Heart right ventricle (tissue), 16 donors: ENCODE data around the gene IL1R2. TPM values are rescaled to one million over a fixed set of nuclear protein-coding genes. Genes with fewer than 3 reads are reported as not detected.

ENCODE experiments used
- ATAC-seq, 8 donors: fragments of 200-7000 bp; cut with Tn5 transposase; one replicate each; pipeline ENCODE4 v1.9.1; 2020; ENCODE audit warnings: mild to moderate bottlenecking in 8 of 8, moderate library complexity in 8 of 8, moderate number of reproducible peaks in 1 of 8
- DNase-seq, 2 donors: peaks; one replicate each; pipeline ENCODE4 v3.0.0-alpha.2; 2020
- H3K27ac ChIP-seq, 10 donors: fragments of 200-600 bp; sonication (generic) in 2 of 10; one replicate each; pipeline versions ENCODE4 v1.5.0 to v1.8.0; 2020 to 2022; ENCODE audit warnings: mild to moderate bottlenecking in 3 of 10
- H3K27me3 ChIP-seq, 7 donors: fragments of 200-600 bp; one replicate each; pipeline ENCODE4 v1.8.0; 2021 to 2022; ENCODE audit warnings: mild to moderate bottlenecking in 2 of 7
- H3K36me3 ChIP-seq, 9 donors: fragments of 200-600 bp; sonication (generic) in 1 of 9; one replicate each; pipeline versions ENCODE4 v1.5.0 to v1.8.0; 2020 to 2022; ENCODE audit warnings: mild to moderate bottlenecking in 2 of 9
- H3K4me1 ChIP-seq, 9 donors: fragments of 200-600 bp; sonication (generic) in 1 of 9; one replicate each; pipeline versions ENCODE4 v1.5.0 to v1.8.0; 2020 to 2022; ENCODE audit warnings: mild to moderate bottlenecking in 4 of 9
- H3K4me3 ChIP-seq, 10 donors: fragments of 200-600 bp; sonication (generic) in 2 of 10; one replicate each; pipeline versions ENCODE4 v1.5.0 to v1.8.0; 2020 to 2022; ENCODE audit warnings: mild to moderate bottlenecking in 7 of 10, moderate library complexity in 2 of 10
- H3K9me3 ChIP-seq, 11 donors: fragments of 200-600 bp in 10 of 11; sonication (generic) in 2 of 11; one replicate each; pipeline versions ENCODE4 v1.5.0 to v1.8.0; 2013 to 2022; ENCODE audit warnings: mild to moderate bottlenecking in 2 of 11, control low read depth in 1 of 11, moderate library complexity in 1 of 11
- CTCF ChIP-seq, 9 donors: fragments of 200-600 bp; sonication (generic) in 2 of 9; IDR thresholded peaks; one replicate each; pipeline versions ENCODE4 v1.5.0 to v1.8.0; 2021 to 2022; ENCODE audit warnings: antibody characterized with exemption in 9 of 9, mild to moderate bottlenecking in 5 of 9, moderate library complexity in 1 of 9
- WGBS, 2 donors: extraction: QIAGEN DNeasy Blood & Tissue Kit; methylation state at CpG; one replicate each; pipeline ENCODE4 v1.1.7; 2013; ENCODE audit warnings: inconsistent platforms in 1 of 2; 5-methylcytosine and 5-hydroxymethylcytosine counted together
- intact Hi-C, 10 donors: fragments of 100-400 bp; cut with DNase I; formaldehyde crosslinking; loops; one replicate each; pipeline versions ENCODE4 v1.11.1 to v1.14.2; 2022
- polyA plus RNA-seq, 2 donors: library from polyadenylated mRNA; stranded (reverse); fragments of 200-250 nt; gene quantifications; one replicate each; pipeline ENCODE4 v1.2.3, GENCODE V29; 2013
- total RNA-seq, 10 donors: library from RNA; stranded (reverse); fragmentation: NEBNext Ultra II Directional in 3 of 10; extraction: Animal tissue kit (Norgen Biotek cat#: 25700) in 3 of 10; gene quantifications; one replicate each; pipeline versions ENCODE4 v1.2.1 to v1.2.4, GENCODE V29; 2021 to 2023
- donor health status: Arrhythmogenic right ventricular cardiomyopathy.
- donor health status: ischemic (EF 13 %, LVEDD 7.1; RV severe dilation, severe dysfunction).
- donor health status: healthy with polysubstance abuse.
- donor health status: DM: no; HTN: yes; CAD: no.
- donor health status: DM: no; HTN: no; CAD: no.
- donor health status: ischemic (EF 25% LVEDD 6.9; RV normal size, moderate dysfunction).
- donor health status: ischemic (EF 25% LVEDD 5.7; RV mildly dilated, moderate dysfunction).
- donor health status: healthy.
- donor health status: DM: yes; HTN: yes; CAD: no.
- donor health status: Ischemic cardiomyopathy.
- donor health status: ischemic (EF 35%, LVEDD 5.7; RV mildly dilated, moderate dysfunction).
- donor health status: nonischemic (EF 11% LVEDD 7.7; RV severe dilation, severe dysfunction).
- donor health status: DM: yes; HTN: yes; CAD: no.
- donor health status: PGD.
- donor health status: ischemic (EF 29% LVEDD 5.4; RV normal size, mild dysfunction).
- donor health status: nonischemic (EF 23%, LVEDD 6.1; RV moderate dilation, normal function).

Gene IL1R2
- total and polyA plus RNA-seq, 12 donors, result 0.34 to 9.4 (median 1.5) TPM; not detected in 2

- no peaks in the 10 kb centered on the region for H3K9me3 ChIP-seq
- H3K4me3 ChIP-seq, result no peak overlapping the region
- peak; percentile 36 to 77 (median 68) for TF ChIP-seq CTCF (IDR thresholded peaks at IDR 0.05)
- peak overlapping the region in 1 of 10 donors; percentile 15 for H3K27ac ChIP-seq
- 59 to 65% methylated on average over 15 of the region's 15 CpGs for WGBS, 2 donors
- no peaks in the 10 kb centered on the region for H3K36me3 ChIP-seq
- peaks cover 0 to 39% (median 4%) of the 10 kb centered on the region in 9 donors for H3K4me1 ChIP-seq
- intact Hi-C loops, result loop anchor here in 5 of 10 donors (5.0 to 10.0 kb wide), 4 partner anchors 349 to 439 kb away; partner anchors contain the start of gene IL18R1 (in 2 of the 5)
- H3K27me3 ChIP-seq, result no peaks in the 10 kb centered on the region
- ATAC-seq (peak; percentile 39 to 82 (median 72)), DNase-seq (peak in 1 of 2 donors; percentile 51)
Observed at GRCh38 chr2:102005989-102006885, 14.5 kb downstream of the IL1R2 start.

- intact Hi-C loops, result loop anchor here in 5 of 10 donors (5.0 to 10.0 kb wide), 4 partner anchors 348 to 438 kb away; partner anchors contain the start of gene IL18R1 (in 2 of the 5)
- ATAC-seq, result no peak
- Histone ChIP-seq H3K27ac (peak overlapping the region in 1 of 10 donors; percentile 15), H3K27me3 (no peaks in the 10 kb centered on the region), H3K4me3 (no peak overlapping the region), H3K9me3 (no peaks in the 10 kb centered on the region), H3K4me1 (peaks cover 0 to 42% (median 4%) of the 10 kb centered on the region in 9 donors), H3K36me3 (no peaks in the 10 kb centered on the region)
- WGBS, 2 donors, result 80% methylated on average over 11 of the region's 11 CpGs
- no peak for DNase-seq
- TF ChIP-seq CTCF (IDR thresholded peaks at IDR 0.05), result no peak
Observed at GRCh38 chr2:102006886-102007278, 15.1 kb downstream of the IL1R2 start.

GRCh38 chr2:102008490-102008889, 16.7 kb downstream of the IL1R2 start:
- intact Hi-C loops, result loop anchor here in 5 of 10 donors (5.0 to 10.0 kb wide), 4 partner anchors 346 to 436 kb away; partner anchors contain the start of gene IL18R1 (in 2 of the 5)
- Histone ChIP-seq H3K36me3 (no peaks in the 10 kb centered on the region), H3K4me1 (peaks cover 0 to 42% (median 4%) of the 10 kb centered on the region in 9 donors), H3K9me3 (peaks cover 0 to 1% (median 0%) of the 10 kb centered on the region in 11 donors), H3K27ac (no peak overlapping the region), H3K27me3 (no peaks in the 10 kb centered on the region), H3K4me3 (no peak overlapping the region)
- no peak for DNase-seq
- WGBS, 2 donors, result 90 to 91% methylated on average over 12 of the region's 12 CpGs
- ATAC-seq, result no peak
- no peak for TF ChIP-seq CTCF (IDR thresholded peaks at IDR 0.05)

- DNase-seq (no peak), ATAC-seq (no peak)
- Histone ChIP-seq H3K27ac (no peak overlapping the region), H3K9me3 (peaks cover 0 to 5% (median 0%) of the 10 kb centered on the region in 11 donors), H3K27me3 (no peaks in the 10 kb centered on the region), H3K36me3 (no peaks in the 10 kb centered on the region), H3K4me3 (no peak overlapping the region), H3K4me1 (peaks cover 0 to 36% (median 2%) of the 10 kb centered on the region in 9 donors)
- 92 to 96% methylated on average over 10 of the region's 10 CpGs for WGBS, 2 donors
- no peak for TF ChIP-seq CTCF (IDR thresholded peaks at IDR 0.05)
- intact Hi-C loops, result loop anchor here in 5 of 10 donors (5.0 to 10.0 kb wide), 4 partner anchors 345 to 435 kb away; partner anchors contain the start of gene IL18R1 (in 2 of the 5)
Observed at GRCh38 chr2:102009557-102009956, 17.8 kb downstream of the IL1R2 start.
